Mucosa of rectum (tissue), 2 donors: ENCODE data around the gene ANAPC13.

Experiments
- H3K27ac ChIP-seq, 2 donors: one replicate each; pipeline ENCODE4 v1.7.0; 2013; ENCODE audit warnings: inconsistent platforms in 2 of 2, low read depth in 2 of 2, low read length in 2 of 2
- H3K27me3 ChIP-seq, 2 donors: one replicate each; pipeline ENCODE4 v1.7.0; 2013; ENCODE audit warnings: low read length in 2 of 2; ENCODE audit not compliant: control insufficient read depth in 2 of 2, insufficient read depth in 2 of 2
- H3K36me3 ChIP-seq, 2 donors: one replicate each; pipeline ENCODE4 v1.7.0; 2013; ENCODE audit warnings: low read length in 2 of 2; ENCODE audit not compliant: control insufficient read depth in 2 of 2, insufficient read depth in 2 of 2
- H3K4me1 ChIP-seq, 2 donors: one replicate each; pipeline ENCODE4 v1.7.0; 2013; ENCODE audit warnings: low read length in 2 of 2, mild to moderate bottlenecking in 1 of 2; ENCODE audit not compliant: control insufficient read depth in 2 of 2, insufficient read depth in 2 of 2
- H3K4me3 ChIP-seq, 2 donors: one replicate each; pipeline ENCODE4 v1.7.0; 2013; ENCODE audit warnings: low read length in 2 of 2
- H3K9ac ChIP-seq, 2 donors: one replicate each; pipeline ENCODE4 v1.7.0; 2013; ENCODE audit warnings: low read length in 2 of 2, low read depth in 1 of 2, mild to moderate bottlenecking in 1 of 2
- H3K9me3 ChIP-seq, 2 donors: one replicate each; pipeline ENCODE4 v1.7.0; 2013; ENCODE audit warnings: low read length in 2 of 2; ENCODE audit not compliant: control insufficient read depth in 2 of 2
- donor health status: healthy.
- donor health status: Normal muscosa, but diverticular disease.

Gene ANAPC13

DNA sequence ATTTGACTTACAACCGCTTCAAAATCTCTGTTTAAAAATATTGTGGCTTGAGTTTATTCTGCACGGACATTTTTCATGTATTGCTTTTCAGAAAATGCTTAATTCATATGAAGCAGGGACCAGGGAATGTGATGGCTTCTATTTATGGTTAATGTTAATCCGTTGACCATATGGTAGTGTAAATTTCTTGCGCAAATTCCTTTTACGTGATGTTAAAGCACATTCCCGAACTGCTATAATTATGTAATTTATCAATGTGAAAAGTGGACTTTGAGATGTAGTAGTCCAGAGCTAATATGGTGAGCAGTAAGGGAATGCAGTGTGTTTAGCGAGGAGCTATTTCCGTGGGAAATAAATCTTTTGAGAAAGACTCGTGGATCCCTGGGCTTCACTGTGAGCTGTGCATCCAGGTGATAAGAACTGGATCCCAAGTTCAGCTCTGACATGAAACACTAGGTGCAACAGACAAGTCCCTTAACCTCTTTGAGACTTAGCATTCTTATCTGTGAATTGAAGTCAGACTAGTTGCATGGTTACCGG lies 27.3 kb downstream of the ANAPC13 start:
- Histone ChIP-seq H3K4me1 (no peaks in the 10 kb centered on the region), H3K9me3 (no peaks in the 10 kb centered on the region), H3K27ac (no peak overlapping the region), H3K9ac (no peak overlapping the region), H3K27me3 (peaks cover 0 to 4% of the 10 kb centered on the region in 2 donors), H3K36me3 (no peaks in the 10 kb centered on the region), H3K4me3 (no peak overlapping the region)

DNA sequence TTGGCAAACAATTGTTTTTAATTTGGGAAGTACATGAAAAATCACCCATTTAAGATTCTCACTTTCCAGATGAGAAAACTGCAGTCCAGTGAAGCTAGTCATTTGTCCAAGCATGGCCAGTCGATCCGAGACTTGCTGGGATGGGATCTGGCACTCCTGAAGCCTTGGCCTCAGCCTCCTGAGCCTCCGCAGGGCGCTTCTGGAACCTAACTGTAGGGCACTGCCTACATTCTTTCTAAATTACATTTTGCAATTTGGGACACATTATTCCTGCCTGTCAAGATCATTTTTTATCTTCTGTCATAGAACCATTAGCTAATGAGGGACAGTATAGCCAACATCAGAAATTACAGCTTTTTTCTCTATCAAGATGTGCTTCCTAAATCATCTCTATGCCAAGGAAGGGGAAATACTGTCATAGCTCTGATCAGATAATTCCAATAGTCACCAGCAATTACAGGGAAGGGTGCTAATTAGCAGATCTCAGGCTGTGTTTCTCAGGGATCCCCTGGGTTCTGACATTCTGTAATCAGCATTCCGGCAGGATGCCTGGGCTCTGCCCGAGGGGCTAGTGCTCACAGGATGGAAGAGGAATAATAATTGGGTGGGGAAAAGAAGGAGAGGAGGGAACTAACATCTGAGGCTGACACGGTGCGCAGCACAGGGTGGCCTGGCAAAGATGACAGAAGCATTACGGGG lies 28.3 kb downstream of the ANAPC13 start:
- no peak overlapping the region for H3K9ac ChIP-seq
- H3K36me3 ChIP-seq: no peaks in the 10 kb centered on the region
- H3K9me3 ChIP-seq: no peaks in the 10 kb centered on the region
- H3K4me1 ChIP-seq: no peaks in the 10 kb centered on the region
- peaks cover 0 to 4% of the 10 kb centered on the region in 2 donors for H3K27me3 ChIP-seq
- H3K4me3 ChIP-seq: no peak overlapping the region
- no peak overlapping the region for H3K27ac ChIP-seq

DNA sequence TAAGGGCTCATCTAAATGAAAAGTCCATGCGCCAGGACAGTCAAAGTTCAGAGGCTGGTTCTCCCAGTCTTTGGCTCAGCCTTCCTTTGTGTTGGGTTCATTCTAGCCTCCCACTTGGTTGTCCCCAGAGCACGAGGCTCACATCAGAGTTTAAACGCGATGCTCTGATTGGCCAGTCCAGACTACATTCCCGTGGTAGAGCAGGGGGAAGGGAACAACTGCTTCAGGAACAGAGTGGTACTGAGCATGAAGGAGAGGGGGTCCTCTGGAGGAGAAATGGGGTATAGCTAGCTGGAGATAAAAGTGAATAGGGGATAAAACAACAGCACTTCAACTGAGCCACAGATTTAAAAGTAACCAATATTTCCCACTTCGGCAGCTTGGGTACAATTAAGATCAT lies 32.2 kb downstream of the ANAPC13 start:
- no peaks in the 10 kb centered on the region for H3K9me3 ChIP-seq
- no peak overlapping the region for H3K9ac ChIP-seq

DNA sequence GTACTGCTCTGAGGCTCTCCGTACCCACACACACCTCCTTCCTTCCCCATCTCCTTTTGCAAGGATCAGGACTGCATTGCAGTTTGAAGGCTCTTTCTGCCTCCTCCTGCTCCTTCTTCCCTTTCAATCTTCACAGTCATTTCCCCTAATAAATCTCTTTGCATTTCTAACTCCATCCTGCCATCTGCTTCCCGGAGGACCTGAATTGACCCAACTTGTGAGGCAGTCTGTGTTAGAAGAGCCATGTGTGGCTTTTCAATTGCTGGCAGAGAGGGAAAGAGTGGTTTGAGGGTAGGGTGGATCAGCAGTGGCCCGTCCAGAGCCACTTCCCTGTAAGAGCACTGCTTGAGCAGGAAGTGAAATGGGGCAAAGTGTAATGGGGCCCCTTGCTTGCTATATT lies 35.8 kb downstream of the ANAPC13 start:
- no peak overlapping the region for H3K9ac ChIP-seq
- no peaks in the 10 kb centered on the region for H3K27me3 ChIP-seq
- no peaks in the 10 kb centered on the region for H3K9me3 ChIP-seq
- H3K4me1 ChIP-seq: no peaks in the 10 kb centered on the region
- H3K36me3 ChIP-seq: no peaks in the 10 kb centered on the region
- H3K27ac ChIP-seq: no peak overlapping the region
- no peak overlapping the region for H3K4me3 ChIP-seq

More for the DNA sequence above, 32.2 kb downstream of the ANAPC13 start:
- no peaks in the 10 kb centered on the region for H3K4me1 ChIP-seq
- peaks cover 0 to 4% of the 10 kb centered on the region in 2 donors for H3K27me3 ChIP-seq
- no peak overlapping the region for H3K27ac ChIP-seq
- no peaks in the 10 kb centered on the region for H3K36me3 ChIP-seq
- no peak overlapping the region for H3K4me3 ChIP-seq

- Histone ChIP-seq H3K27me3 (no peaks in the 10 kb centered on the region), H3K9me3 (no peaks in the 10 kb centered on the region), H3K36me3 (no peaks in the 10 kb centered on the region), H3K27ac (no peak overlapping the region), H3K4me1 (no peaks in the 10 kb centered on the region), H3K4me3 (no peak overlapping the region), H3K9ac (no peak overlapping the region)
Observed at GRCh38 chr3:134449277-134449676, 36.5 kb downstream of the ANAPC13 start.

GRCh38 chr3:134448664-134449063 lies 37.1 kb downstream of the ANAPC13 start:
- H3K36me3 ChIP-seq: no peaks in the 10 kb centered on the region
- no peaks in the 10 kb centered on the region for H3K9me3 ChIP-seq
- H3K27me3 ChIP-seq: no peaks in the 10 kb centered on the region
- no peak overlapping the region for H3K9ac ChIP-seq
- no peak overlapping the region for H3K27ac ChIP-seq
- H3K4me1 ChIP-seq: no peaks in the 10 kb centered on the region
- no peak overlapping the region for H3K4me3 ChIP-seq

DNA sequence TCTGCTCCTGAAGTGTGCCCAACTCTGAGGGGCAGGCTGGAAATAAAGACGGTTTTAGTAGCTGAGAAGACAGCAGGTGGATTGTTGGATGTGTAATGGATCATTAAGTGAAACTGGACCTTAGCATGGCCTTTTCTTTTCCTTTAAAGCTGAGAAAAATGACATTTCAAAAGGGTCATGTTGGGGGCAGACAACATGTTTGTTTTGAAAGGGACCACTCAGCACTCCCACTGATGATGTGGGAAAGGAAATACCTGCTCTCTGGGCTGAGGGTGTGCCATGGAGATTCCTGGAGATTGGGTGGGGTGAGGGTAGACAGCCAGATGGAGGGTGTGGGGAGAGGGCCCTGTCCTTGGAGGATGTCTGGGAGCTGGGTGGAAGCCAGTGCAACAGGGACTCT lies 38.4 kb downstream of the ANAPC13 start:
- H3K4me1 ChIP-seq: no peaks in the 10 kb centered on the region

GRCh38 chr3:134446800-134447199 lies 39.0 kb downstream of the ANAPC13 start:
- Histone ChIP-seq H3K36me3 (no peaks in the 10 kb centered on the region), H3K9ac (no peak overlapping the region), H3K4me3 (no peak overlapping the region), H3K9me3 (no peaks in the 10 kb centered on the region), H3K27me3 (no peaks in the 10 kb centered on the region), H3K27ac (no peak overlapping the region), H3K4me1 (no peaks in the 10 kb centered on the region)

More for the DNA sequence above, 38.4 kb downstream of the ANAPC13 start:
- no peak overlapping the region for H3K9ac ChIP-seq
- no peak overlapping the region for H3K27ac ChIP-seq
- no peaks in the 10 kb centered on the region for H3K27me3 ChIP-seq
- no peaks in the 10 kb centered on the region for H3K36me3 ChIP-seq
- no peak overlapping the region for H3K4me3 ChIP-seq
- H3K9me3 ChIP-seq: no peaks in the 10 kb centered on the region

- Histone ChIP-seq H3K27me3 (no peaks in the 10 kb centered on the region), H3K4me3 (no peak overlapping the region), H3K9ac (no peak overlapping the region), H3K9me3 (no peaks in the 10 kb centered on the region), H3K27ac (no peak overlapping the region), H3K36me3 (no peaks in the 10 kb centered on the region), H3K4me1 (no peaks in the 10 kb centered on the region)
Observed at GRCh38 chr3:134445636-134446035, 40.1 kb downstream of the ANAPC13 start.

GRCh38 chr3:134445095-134445494 lies 40.7 kb downstream of the ANAPC13 start:
- Histone ChIP-seq H3K36me3 (no peaks in the 10 kb centered on the region), H3K9me3 (no peaks in the 10 kb centered on the region), H3K27me3 (no peaks in the 10 kb centered on the region), H3K4me1 (no peaks in the 10 kb centered on the region), H3K27ac (no peak overlapping the region), H3K4me3 (no peak overlapping the region), H3K9ac (no peak overlapping the region)
